ENCODE measurements around the gene MALRD1.

MALRD1 gene

DNA sequence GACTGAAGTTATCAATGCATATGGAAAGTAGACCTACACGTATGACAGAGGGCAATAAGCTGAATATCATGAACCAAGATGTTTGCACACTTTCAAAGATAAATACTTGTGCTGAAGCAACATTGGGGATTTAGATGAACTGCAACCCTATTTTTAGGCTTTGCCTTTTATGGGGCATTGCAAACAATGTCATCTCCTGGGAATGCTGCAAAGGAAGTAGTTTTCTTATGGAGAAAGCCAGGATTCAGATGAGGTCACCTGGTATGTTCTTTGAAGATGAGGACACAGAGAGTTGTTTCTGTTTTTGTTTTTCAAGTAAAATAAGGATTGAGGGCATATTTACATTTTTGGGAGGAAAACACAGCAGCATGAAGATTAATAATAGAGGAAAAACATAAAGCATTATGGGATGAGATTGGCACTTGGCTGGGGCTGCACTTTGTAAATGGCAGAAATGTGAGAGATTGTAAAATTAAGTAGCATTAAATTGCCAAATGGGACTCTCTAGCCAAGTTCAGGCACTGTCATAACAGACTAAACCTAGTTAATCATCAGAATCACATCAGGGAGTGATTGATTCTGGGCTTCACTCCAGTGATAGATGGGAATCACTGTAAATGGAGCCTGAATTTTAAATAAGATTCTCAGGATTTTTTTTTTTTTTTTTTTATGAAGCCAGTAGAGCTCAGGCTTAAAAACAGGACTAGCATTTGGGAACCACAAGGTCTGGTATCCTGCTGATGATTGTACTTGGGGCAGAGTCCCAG is 63.1 kb downstream of the MALRD1 start:
- no peak for DNase-seq

GRCh38 chr10:19117438-19117837 is 68.8 kb downstream of the MALRD1 start:
- DNase-seq = no peak

DNA sequence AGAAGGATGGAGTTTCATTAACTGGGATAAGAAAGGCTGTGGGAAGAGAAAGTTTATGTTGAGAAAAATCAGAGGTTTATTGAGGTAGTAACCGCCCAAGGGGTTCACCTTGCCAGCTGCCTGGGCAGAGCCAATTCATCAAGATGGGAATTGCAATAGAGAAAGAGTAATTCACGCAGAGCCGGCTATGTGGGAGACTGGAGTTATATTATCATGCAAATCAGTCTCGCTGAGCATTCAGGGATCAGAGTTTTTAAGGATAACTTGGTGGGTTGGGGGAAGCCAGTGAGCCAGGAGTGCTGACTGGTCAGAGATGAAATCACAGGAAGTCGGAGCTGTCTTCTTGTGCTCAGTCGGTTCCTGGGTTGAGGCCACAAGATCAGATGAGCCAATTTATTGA is 70.6 kb downstream of the MALRD1 start:
- DNase-seq = no peak

DNA sequence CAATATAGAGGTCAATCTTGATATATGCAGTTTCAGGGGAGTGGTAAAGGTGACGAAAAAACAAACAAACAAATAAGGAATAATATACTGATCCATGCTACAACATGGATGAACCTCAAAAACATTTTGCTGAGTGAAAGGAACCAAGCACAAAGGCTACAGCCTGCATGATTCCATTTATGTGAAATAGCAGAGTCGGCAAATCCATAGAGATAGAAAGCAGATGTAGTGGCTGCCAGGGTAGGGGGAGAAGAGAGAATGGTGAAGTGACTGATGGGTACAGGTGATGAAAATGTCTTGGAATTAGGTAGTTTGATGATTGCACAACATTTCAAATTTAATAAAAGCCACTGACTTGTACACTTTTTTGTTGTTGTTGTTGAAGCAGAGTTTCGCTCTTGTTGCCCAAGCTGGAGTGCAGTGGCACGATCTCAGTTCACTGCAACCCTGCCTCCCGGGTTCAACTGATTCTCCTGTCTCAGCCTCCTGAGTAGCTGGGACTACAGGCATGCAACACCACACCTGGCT is 71.8 kb downstream of the MALRD1 start:
- no peak for DNase-seq

GRCh38 chr10:19133992-19134391 is 85.4 kb downstream of the MALRD1 start:
- DNase-seq = no peak

DNA sequence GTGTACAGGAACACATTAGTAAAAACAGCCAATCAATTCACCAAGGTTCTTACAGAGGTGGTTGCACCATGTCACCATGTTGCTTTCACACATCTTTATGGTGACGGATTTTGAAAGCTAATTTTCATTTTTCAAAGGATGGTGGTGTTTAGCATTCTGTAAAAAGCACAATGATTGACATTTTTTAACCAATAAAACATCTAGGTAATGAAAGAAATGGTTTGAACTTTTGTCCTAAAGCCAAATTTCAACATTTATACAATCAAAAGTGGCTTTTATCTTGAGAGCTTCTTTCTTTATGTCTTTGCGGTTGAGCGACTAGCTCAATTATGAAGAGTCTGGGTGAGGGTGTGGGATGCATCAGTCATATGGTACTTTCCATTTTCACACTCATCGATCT is 94.4 kb downstream of the MALRD1 start:
- no peak for DNase-seq

DNA sequence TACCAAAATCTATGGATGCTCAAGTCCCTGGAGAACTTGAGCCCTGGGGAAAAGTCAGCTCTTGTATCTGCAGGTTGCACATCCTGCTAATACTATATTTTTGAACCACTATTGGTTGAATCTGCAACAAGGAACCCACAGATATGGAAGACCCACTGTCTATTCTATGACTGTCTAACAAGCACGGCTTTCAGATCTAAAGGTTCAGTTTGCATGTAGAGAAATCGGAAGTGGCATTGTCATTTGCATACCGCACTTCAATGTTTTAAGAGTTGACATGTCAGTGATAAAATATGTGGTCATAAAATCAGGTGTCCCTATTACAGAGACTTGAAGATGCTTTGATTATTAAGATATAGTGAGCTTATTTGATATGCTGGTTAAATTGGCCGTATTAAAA is 95.6 kb downstream of the MALRD1 start:
- no peak for DNase-seq

DNA sequence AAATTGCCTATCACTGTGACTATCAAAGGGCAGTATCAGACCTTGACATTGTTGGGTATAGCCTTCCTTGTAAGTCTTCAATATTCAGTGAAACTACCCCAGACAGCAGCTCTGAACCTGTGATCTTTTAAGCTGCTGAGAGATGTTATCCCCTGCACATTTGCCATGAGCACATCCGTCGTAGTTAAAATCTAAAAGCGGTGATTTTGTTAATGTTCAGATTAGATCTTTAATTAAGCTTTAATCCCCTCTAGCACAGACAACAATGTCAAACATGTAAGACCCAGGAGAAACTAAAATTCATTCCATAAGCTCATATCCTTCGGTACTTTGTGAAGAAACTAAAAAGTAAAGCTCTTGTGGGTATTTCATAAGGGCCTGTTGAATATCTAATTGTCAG is 105.8 kb downstream of the MALRD1 start:
- no peak for DNase-seq

DNA sequence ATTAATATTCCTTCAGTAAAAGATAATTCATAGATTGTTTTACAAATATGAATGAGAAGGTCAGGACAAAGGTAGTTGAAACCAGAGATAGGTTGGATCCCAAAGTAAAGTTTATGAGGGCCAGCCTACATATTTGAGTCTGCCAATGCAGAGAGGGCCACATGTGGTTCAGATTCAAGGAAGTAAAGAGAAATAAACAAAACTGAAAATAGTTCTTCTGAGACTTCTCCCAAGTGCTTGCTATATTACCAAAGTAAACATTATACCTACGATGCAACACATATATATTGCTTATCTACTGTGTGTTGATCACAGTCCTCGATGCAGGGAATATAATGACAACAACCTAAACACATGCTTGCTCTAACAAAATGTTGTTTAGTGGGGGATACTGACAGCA is 109.8 kb downstream of the MALRD1 start:
- no peak for DNase-seq

DNA sequence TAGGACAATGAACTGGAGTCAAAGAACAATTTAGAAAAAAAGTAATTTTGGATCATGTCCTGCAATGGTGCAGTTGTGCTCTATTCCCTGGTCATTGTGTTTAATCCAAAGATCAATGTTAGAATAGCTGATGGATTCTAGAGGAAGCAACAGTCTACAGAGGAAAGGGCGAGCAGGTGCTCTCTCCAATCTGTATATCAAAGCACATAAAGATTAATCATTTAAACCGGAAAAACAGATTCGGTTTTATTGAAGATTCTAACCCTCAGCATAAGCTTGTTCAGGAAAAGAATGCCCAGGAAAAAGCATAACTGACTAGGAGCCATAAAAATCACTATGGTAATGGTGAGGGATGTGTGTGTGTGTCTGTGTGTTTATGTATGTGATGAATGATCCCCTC is 110.3 kb downstream of the MALRD1 start:
- no peak for DNase-seq

DNA sequence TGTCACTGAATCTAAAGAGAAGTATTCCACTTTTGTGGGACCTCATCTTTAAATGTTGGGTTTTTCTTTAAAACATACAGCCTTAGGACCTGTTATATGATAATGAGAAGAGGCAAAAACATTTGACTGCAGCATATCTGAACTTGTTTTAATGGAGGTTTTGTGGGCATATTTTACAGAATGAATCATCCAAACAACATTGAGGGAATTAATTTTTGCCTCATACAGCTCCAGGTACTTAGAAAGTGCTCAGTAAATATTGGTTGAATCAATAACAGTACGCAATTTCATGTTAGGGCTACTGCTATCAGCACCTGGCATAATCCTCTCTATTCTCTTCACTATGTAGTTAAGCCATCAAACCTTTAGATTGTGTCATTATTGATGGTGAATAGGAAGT is 115.9 kb downstream of the MALRD1 start:
- no peak for DNase-seq

- DNase-seq = no peak
These were observed 120.0 kb downstream of the MALRD1 start for GRCh38 chr10:19168584-19168983.

DNA sequence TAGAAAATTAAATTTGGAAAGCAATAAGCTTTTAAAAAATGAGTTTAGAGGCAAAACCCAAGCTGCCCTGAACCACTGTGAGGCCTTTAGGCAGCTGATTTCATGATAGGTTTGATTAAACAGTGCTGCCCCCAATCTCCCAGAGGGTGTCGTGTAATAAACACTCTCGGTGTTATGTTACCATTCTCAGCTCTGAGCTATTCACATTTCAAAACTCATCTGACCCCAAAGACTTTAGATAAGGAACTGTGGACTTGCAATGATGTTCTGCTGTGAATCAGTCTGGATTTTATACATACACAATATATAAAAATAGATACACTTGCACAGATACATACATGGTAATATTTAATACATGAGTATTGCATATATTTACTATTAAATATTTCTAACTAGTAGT is 120.4 kb downstream of the MALRD1 start:
- no peak for DNase-seq

DNA sequence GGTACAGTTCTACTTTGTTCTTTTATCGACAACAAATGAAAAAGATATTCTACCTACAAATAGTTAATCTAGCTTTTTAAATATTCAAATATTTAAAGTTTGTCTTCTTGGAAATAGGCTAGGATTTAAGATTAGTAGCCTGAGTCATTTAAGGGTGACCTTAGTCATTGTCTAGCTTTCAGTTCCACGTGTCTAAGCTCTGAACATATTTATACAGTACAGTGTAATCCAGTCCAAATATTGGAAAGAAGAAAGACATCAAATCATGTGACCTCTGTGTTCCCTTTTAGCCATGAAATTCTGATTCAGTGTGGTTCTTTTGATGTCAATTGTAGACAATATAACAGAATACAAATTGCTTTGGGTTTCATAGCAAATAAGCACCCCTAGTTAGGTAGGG is 121.1 kb downstream of the MALRD1 start:
- no peak for DNase-seq

DNA sequence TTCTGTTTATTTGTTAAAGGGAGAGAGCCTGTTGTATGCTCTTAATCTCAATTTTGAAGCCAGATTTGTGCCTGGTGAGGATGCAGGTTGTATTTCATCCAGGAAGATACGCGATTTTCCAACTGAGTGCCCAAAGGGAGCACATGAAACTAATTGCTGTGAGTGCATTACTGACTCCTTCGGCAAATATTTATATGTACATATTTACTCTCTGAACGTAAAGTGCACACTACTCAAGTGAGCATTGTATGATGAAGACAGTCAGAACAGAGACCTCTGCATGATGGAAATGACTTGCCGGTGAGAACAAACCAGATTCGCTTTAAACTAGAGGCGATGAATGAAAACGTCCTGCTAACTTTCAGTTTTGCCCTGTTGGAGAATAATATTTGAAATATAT is 130.1 kb downstream of the MALRD1 start:
- DNase-seq = no peak

GRCh38 chr10:19184891-19185290 is 136.3 kb downstream of the MALRD1 start:
- DNase-seq = no peak

DNA sequence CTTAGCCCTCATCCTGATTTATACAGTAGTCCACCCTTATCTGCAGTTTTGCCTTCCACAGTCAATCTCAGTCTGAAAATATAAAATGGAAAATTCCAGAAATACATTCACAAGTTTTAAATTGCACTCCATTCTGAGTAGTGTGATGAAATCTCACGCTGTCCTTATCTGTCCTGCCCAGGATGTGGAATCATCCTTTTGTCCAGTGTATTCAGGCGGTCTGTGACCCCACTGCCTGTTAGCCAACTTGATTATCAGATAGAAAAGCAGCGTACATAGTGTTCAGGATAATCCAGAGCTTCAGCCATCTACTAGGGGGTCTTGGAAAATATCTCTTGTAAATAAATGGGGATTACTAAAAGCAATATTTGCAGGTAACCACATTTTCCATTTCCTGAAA is 146.3 kb downstream of the MALRD1 start:
- DNase-seq = no peak

GRCh38 chr10:19195698-19196097 is 147.1 kb downstream of the MALRD1 start:
- peak in 1 of 4 experiments; percentile 2 for DNase-seq

DNA sequence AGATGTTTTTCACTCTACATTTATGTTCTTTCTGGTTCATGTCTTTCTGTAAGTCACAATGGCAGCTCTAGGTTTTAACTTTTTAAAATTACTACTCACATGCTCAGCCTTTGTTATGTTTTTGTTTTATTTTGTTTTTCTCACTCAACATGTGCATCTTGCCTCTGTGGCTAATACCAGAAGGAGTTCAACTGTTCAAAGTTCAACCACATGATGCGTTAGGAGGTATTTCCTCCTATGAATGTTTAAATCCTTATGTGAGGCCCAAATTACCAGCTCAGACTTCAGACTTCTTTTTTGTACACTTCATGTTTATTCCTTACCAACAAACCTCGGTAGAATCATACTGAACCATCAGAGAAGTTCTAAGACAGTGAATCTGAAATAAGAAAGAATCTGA is 151.6 kb downstream of the MALRD1 start:
- no peak for DNase-seq

- no peak for DNase-seq
These were observed 155.8 kb downstream of the MALRD1 start for GRCh38 chr10:19204246-19204917.

GRCh38 chr10:19209319-19209718 is 160.7 kb downstream of the MALRD1 start:
- DNase-seq = no peak

DNA sequence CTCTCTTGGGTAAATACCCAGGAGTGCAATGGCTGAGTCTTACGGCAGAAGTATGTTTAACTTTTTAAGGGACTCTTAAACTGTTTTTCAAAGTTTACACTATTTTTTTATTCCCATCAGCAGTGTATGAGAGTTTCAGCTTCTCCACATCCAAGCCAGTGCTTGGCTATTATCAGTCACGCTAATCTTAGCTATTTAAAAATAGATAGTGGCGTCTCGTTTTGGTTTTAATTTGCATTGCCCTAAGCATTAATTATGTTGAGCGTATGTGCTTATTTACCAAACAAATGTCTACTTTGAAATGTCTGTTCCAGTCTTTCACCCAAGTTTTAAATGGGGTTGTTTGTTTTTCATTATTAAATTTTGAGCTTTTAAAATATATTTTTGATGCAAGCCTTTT is 164.0 kb downstream of the MALRD1 start:
- no peak for DNase-seq

- no peak for DNase-seq
These were observed 172.6 kb downstream of the MALRD1 start for GRCh38 chr10:19221216-19221615.

GRCh38 chr10:19226025-19226424 is 177.4 kb downstream of the MALRD1 start:
- no peak for DNase-seq
